EL (cell line): ENCODE measurements around the gene RAP1B.

ENCODE experiments used
- DNase-seq: peaks from one replicate; pipeline ENCODE4 v3.0.0-alpha.2; 2016

RAP1B gene

DNA sequence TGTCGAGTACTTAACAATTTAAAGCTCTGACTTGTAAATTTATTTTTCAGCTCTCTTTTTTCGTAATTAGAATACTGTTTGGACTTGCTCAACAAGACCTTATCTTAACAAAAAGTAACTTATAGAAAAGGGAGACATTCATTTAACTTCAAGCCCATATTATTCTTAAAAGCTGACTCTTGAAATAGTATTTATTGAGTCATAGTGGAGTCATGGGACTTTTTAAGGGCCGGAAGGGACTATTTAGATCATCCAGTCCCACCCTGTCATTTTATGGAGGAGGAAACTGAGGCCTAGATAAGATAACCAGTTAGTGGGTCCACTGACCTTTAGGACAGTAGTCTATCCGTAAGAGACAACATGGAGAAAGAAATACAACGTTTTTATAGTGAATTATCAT, 1.5 kb downstream of the RAP1B start:
- DNase-seq = peak; percentile 48

- no peak for DNase-seq
Observed at GRCh38 chr12:68612697-68613096, 2.0 kb downstream of the RAP1B start.

DNA sequence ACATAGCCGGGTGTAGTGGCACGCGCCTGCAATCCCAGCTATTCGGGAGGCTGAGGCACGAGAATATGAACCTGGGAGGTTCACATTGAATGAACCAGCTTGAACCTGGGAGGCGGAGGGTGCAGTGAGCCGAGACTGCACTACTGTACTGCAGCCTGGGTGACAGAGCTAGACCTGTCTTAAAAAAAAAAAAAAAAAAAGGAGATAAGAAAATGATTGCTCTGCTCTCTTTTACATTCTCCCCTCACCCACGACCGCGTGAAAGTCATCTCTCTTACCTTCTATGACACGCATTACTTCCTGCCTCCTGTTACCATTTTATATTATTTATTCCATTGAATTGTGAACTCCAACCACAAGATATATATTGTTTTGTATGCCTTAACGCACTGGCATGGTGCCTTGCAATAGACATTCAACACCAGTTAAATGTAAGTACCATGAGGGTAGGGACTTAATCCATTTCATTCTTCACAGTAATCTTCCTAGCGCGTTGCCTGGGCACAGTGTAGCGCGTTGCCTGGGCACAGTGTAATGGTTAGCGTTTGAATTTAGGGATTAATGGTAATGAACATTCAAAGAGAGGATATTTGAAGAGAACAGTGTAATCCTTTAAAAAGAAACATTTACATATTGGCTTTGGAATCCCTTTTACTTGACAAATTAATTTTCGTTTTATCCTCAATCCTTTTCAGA, 2.7 kb downstream of the RAP1B start:
- DNase-seq = no peak

GRCh38 chr12:68614105-68614679, 3.5 kb downstream of the RAP1B start:
- DNase-seq = no peak

DNA sequence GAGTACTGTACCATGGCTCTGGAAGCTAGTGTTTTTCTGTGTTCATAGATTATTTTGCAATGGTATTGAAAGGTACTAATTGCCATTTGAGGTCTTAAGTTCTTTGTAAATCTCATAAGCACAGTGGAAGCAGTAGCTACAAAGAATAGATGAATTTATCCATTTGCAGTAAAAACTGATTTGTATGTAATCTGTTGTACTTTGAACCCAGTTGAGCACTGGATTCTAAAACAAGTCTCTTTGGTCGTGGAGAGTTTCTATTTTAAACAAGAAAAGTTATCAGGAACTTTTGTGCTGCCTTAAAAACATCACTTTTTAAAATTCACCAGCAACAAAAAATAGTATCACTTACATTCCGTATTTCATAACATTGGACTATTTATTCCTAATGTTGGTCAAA, 4.1 kb downstream of the RAP1B start:
- no peak for DNase-seq

- DNase-seq = peak; percentile 64
Observed at GRCh38 chr12:68617160-68617926, 6.6 kb downstream of the RAP1B start.

GRCh38 chr12:68619541-68619940, 8.8 kb downstream of the RAP1B start:
- DNase-seq = no peak

- no peak for DNase-seq
Observed at GRCh38 chr12:68620519-68621471, 10.1 kb downstream of the RAP1B start.

DNA sequence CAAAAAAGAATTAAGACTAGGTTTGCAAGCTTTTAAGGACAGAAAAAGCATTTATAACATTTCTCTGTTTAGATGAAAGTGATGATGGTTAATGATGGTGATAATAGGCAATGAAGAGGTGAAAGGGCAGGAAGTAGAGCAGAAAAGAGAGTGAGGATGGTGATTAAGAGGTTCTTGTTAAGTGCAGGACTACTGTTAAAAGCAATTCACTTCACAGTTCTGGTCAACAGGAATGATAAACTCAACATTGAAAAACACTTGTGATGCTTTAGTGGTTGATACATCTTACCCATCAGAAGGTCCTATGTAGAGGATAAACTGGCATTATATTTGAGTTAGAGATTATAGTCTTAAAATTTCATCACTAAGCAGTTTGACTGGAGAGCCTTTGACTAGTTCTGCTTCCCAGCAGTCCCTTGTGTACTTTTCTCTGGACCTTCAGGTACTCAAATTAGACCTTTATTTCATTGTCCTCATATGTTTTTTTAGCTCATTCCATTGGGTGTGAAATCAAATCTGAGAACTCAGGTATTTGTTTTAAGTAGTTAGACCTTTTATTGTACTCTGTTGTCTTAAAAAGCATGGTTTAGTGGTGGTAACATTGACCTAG, 10.9 kb downstream of the RAP1B start:
- DNase-seq = no peak

DNA sequence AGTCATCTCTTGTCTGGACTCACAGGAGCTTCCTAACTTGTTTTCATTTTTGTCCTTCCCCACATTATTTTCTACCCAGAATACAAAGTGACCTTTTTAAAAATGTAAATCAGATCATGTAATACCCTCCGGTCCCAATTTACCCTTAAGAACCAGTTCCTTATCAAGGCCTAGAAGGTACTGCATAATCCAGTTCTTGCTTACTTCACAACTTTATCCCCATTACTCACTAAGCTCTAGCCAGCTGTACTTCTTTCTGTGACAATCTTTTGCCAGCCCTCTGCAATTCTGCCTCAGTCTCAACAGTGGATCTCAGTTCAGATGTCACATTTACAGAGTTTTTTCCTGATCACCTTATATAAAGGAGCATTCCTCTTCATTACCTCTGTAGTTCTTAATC, 11.6 kb downstream of the RAP1B start:
- no peak for DNase-seq

DNA sequence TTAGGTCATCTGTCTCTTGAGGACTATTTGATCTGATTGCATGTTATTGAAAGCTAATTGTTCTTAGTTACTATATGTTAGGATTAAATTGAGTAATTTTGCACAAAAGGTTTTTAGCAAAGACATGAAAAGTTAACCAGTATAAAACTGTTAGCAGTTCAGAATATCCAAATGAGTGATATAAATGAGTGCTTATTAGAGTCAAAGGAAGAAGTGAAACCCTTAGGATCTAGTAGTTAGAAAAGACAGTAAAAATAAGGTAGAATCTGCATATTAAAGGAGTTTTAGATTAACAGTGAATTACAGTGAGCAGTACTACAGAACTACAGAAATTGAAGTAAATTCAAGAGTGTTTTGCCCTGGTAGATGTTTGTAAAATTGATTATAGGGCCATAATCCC, 12.4 kb downstream of the RAP1B start:
- DNase-seq = no peak

GRCh38 chr12:68623984-68624383, 13.3 kb downstream of the RAP1B start:
- DNase-seq = peak; percentile 85

- no peak for DNase-seq
Observed at GRCh38 chr12:68624933-68625332, 14.2 kb downstream of the RAP1B start.

DNA sequence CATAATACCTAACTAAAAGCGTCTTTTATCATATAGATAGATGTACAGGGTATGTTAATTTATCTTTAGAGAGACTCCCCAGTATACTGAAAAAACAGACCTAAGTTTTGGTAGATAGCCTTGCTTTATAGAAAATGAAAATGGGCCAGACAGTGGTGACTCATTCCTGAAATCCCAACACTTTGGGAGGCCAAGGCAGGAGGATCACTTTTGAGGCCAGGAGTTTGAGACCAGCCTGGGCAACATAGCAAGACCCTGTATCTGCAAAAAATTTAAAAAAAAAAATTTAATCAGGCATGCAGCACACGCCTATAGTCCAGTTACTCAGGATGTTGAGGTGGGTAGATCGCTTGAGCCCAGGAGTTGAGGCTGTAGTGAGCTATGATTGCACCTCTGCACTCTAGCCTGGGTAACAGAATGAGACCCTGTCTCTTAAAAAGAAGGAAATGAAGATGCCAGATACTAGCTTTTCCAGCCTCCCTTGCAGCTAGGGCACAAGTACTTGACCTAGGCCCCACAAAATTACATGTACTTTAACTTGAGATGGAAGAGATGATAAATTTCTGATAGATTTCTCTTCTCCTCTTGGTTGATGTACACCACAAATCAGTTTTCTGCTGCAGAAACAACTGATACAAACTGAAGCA, 17.1 kb downstream of the RAP1B start:
- DNase-seq = no peak

DNA sequence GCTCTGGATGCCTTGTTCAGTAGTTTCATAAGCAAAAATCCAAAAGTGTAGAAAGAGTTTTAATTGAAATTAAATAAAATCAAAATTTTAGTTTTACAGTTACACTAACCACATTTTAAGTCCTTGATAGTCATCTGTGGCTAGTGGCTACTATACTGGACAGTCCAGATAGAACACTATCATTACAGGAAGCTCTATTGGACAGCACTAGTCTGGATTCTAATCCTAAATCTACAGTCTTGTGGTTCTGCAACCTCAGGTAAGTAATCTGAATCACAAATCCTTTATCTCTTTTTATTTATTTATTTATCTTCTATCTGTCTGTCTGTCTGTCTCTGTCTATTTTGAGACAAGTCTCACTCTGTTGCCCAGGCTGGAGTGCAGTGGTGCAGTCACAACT, 18.0 kb downstream of the RAP1B start:
- no peak for DNase-seq

GRCh38 chr12:68630050-68630449, 19.4 kb downstream of the RAP1B start:
- DNase-seq = no peak

DNA sequence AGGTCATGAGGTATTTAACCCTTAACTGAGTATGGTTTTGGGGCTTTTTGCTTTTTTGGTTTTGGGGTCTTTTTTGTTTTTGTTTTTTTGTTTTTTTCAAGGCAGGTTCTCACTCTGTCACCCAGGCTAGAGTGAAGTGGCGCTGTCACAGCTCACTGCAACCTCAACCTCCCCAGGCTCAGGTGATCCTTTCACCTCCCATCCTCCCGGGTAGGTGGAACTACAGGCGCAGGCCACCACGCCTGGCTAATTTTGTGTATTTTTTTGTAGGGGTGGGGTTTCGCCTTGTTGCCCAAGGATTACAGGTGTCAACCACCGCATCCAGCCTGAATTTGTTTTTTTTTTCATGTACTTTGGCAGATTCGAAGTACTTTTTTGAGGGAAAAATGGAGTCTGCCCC, 19.9 kb downstream of the RAP1B start:
- no peak for DNase-seq

DNA sequence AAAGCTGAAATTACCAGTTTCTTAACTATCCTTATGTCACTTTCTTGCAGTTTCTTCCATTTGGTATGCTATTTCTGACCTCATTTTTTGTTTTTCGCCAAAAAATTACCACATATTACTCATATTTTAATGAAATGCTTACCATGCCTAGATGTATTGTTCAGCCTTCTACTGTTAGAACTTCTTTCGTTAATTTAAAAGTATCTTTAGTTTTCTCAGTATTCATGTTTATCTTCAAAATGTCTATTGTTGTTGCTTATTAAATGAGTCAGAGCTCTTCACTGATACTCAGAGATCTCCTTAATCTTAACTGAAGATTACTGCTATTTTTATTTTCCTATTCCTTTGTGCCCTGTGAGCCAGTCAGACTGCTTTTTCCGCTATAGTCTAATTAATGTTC, 20.5 kb downstream of the RAP1B start:
- DNase-seq = peak; percentile 42

DNA sequence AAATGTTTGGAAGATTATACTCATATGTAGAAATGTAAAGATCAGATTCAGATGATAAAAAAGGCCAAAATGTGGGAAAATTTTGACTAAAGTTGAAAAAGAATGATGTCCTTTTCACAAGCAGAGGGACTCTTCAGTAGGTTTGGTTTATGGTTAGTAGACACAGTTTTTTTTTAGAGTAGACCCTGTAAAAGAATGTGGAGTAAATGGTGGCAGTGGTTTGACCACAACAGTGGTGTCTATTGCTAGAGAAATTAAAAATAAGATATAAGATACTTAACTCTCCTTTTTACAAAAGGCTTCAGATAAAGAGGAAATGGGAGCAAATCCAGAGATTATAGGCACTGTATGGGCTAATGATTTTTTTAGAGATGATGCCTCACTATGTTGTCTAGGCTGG, 21.8 kb downstream of the RAP1B start:
- DNase-seq = no peak

DNA sequence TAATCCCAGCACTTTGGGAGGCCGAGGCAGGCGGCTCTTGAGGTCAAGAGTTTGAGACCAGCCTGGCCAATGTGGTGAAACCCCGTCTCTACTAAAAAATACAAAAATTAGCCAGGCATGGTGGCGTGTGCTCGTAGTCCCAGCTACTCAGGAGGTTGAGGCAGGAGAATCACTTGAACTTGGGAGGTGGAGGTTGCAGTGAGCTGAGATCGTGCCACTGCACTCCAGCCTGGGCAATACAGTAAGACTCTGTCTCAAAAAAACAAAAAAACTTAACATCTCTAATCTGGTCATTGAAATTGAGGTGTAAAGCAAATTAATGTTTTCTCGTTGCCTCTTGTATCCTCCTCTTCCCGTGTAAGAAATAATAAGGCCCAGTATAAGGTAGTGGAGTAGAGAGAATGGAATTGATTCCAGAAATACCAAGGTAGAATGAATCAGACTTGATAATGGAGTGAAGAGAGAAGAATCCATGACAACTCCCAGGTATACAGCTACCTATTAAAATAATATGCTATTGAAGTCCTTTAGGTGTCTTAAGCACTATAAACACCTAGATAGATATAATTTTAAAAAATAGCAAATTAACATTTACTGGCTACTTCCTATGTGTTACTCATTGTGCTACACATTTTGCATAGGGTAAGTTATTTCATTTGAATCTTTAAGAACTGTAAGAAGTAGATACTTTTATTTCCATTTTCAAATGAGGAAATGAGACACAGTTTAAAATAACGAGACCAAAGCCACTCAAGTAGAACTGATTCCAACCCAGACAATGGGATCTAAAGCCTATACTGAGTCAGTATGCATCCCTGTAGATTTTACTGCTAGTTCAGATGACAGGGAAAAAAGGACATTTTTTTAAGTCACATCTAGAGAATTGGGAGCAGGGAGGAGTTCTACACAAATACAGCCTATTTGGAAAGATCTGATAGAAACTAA, 23.2 kb downstream of the RAP1B start:
- no peak for DNase-seq

DNA sequence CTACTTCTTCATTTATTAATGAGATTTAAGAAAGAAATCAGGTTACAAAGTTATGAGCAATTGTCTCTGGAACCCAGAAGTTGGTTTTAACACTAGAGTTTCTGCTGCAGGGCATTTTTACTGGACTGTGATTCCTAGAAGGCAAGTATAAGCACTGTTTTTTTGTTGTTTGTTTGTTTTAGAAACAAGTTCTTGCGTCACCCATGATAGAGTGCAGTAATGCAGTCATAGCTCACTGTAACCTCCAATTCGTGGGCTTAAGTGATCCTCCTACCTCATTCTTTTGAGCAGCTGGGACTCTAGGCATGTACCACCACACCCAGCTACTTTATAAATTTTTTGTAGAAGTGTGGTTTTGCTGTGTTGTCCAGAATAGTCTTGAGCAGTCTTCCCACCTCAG, 25.6 kb downstream of the RAP1B start:
- DNase-seq = peak; percentile 69
